Neutrophil (primary cell): ENCODE results near the gene MBTPS1.

Experiments
- H3K27ac ChIP-seq: fragments of 200-600 bp; sonication (generic); 2 replicates; pipeline ENCODE4 v1.5.1; 2016; ENCODE audit warnings: mild to moderate bottlenecking, moderate library complexity
- H3K27me3 ChIP-seq: fragments of 200-600 bp; sonication (generic); 2 replicates; pipeline ENCODE4 v1.6.0; 2016; ENCODE audit warnings: mild to moderate bottlenecking
- H3K36me3 ChIP-seq: fragments of 200-600 bp; sonication (generic); 2 replicates; pipeline ENCODE4 v1.5.1; 2017
- H3K4me1 ChIP-seq, 2 experiments: fragments of 200-600 bp in 1 of 2; sonication (generic) in 1 of 2; 1 replicate in 1 of 2; 2 replicates in 1 of 2; pipeline versions ENCODE4 v1.5.1 to v1.6.1; 2013 to 2016; ENCODE audit warnings: low read depth in 1 of 2, low read length in 1 of 2, mild to moderate bottlenecking in 1 of 2, moderate library complexity in 1 of 2; ENCODE audit not compliant: control insufficient read depth in 1 of 2, insufficient read depth in 1 of 2
- H3K4me3 ChIP-seq, 2 experiments: fragments of 200-600 bp in 1 of 2; sonication (generic) in 1 of 2; 1 replicate in 1 of 2; 2 replicates in 1 of 2; pipeline ENCODE4 v1.5.1; 2013 to 2016; ENCODE audit warnings: low read depth in 1 of 2, low read length in 1 of 2, mild to moderate bottlenecking in 1 of 2, moderate library complexity in 1 of 2
- H3K9me3 ChIP-seq: fragments of 200-600 bp; sonication (generic); 2 replicates; pipeline ENCODE4 v1.5.1; 2016
- TF ChIP-seq, protein P1 (sequence below): fragments of 200-600 bp; sonication (generic); IDR thresholded peaks from 2 replicates; pipeline ENCODE4 v1.5.1; 2016; ENCODE audit warnings: antibody characterized with exemption

MBTPS1 gene

DNA sequence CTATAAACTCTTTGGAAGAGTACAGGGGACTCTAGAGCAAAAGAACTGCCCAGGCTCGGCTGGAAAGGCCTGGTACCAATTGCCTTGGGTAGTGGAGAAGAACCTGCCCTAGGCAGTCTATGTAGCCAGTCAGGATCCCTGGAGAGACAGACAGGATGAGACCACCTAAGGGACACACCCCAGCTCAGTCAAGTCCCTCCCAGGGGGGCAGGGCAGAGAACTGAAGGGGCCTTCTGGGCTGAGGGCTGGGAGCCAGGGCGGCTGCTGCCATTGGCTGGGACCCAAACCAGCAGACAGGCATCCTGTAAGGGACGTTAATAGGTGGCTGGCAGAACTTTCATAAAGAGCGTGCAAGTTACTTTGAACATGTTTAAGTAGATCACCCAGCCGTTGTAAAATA, 61.4 kb downstream of the MBTPS1 start:
- peaks cover 88% of the 10 kb centered on the region for H3K36me3 ChIP-seq
- H3K9me3 ChIP-seq: no peaks in the 10 kb centered on the region
- no peak overlapping the region for H3K4me3 ChIP-seq
- no peaks in the 10 kb centered on the region for H3K27me3 ChIP-seq
- TF ChIP-seq, protein P1, sequence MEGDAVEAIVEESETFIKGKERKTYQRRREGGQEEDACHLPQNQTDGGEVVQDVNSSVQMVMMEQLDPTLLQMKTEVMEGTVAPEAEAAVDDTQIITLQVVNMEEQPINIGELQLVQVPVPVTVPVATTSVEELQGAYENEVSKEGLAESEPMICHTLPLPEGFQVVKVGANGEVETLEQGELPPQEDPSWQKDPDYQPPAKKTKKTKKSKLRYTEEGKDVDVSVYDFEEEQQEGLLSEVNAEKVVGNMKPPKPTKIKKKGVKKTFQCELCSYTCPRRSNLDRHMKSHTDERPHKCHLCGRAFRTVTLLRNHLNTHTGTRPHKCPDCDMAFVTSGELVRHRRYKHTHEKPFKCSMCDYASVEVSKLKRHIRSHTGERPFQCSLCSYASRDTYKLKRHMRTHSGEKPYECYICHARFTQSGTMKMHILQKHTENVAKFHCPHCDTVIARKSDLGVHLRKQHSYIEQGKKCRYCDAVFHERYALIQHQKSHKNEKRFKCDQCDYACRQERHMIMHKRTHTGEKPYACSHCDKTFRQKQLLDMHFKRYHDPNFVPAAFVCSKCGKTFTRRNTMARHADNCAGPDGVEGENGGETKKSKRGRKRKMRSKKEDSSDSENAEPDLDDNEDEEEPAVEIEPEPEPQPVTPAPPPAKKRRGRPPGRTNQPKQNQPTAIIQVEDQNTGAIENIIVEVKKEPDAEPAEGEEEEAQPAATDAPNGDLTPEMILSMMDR: no peak
- no peaks in the 10 kb centered on the region for H3K4me1 ChIP-seq
- H3K27ac ChIP-seq: no peak overlapping the region

DNA sequence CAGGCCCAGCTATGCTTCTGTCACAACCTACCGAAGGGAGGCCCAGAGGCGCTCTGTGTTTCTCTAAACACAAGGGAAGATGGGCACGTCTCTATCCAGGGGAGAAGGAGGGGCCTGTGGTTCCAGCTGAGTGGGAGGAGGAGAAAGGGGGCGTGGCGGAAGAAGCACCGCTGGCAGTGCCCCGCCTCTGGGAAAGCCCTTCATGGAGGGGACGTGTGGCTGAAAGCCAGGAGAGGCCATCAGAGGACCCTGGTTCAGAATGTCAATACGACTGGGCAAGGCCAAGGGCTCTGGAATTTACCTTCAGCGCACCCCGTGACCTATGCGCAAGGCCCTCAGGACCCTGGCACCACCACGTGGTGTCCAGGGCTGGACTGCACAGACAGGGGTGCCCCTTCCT, 61.8 kb downstream of the MBTPS1 start:
- no peaks in the 10 kb centered on the region for H3K27me3 ChIP-seq
- TF ChIP-seq, protein P1: no peak
- H3K36me3 ChIP-seq: peaks cover 88% of the 10 kb centered on the region
- H3K9me3 ChIP-seq: no peaks in the 10 kb centered on the region
- no peak overlapping the region for H3K27ac ChIP-seq
- no peaks in the 10 kb centered on the region for H3K4me1 ChIP-seq
- H3K4me3 ChIP-seq: no peak overlapping the region

DNA sequence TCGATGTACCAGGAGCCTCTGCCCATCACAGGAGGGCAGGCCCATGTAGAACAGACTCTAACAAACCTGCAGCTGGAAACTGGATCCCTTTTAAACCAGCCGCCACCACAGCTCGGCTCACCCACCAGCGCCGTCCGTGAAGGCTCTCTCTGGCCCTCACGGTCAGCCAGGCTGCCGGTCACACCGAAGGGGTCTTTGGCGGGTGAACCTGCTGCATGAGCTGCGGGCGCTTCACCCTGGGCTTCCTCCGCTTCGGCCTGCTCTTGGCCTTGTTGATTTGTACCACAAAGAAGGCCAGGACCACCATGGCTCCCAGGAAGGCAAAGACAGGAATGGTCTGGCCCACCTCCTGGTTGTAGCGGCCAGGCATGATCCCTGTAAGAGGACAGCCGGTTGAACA, 62.5 kb downstream of the MBTPS1 start:
- no peaks in the 10 kb centered on the region for H3K4me1 ChIP-seq
- no peak overlapping the region for H3K4me3 ChIP-seq
- peaks cover 88% of the 10 kb centered on the region for H3K36me3 ChIP-seq
- H3K9me3 ChIP-seq: no peaks in the 10 kb centered on the region
- no peak overlapping the region for H3K27ac ChIP-seq
- H3K27me3 ChIP-seq: no peaks in the 10 kb centered on the region
- TF ChIP-seq, protein P1: no peak

DNA sequence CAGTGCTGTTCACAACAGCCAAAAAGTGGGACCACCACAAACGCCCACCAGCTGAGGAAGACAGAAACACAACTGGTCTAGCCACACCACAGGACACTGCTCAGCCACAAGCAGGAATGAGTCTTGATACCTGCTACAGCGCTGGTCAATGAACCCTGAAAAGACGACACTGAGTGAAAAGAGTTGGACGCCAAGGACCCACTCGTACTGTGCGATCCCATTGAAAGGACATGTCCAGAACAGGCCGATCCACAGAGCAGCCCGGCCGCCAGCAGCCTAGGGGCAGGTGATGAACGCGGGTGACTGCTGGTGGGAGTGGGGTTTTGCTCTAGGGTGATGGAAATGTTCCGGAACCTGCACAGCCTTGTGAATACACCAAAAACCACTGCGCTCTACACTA, 63.5 kb downstream of the MBTPS1 start:
- no peak overlapping the region for H3K4me3 ChIP-seq
- no peaks in the 10 kb centered on the region for H3K27me3 ChIP-seq
- peaks cover 87% of the 10 kb centered on the region for H3K36me3 ChIP-seq
- TF ChIP-seq, protein P1: no peak
- no peak overlapping the region for H3K27ac ChIP-seq
- no peaks in the 10 kb centered on the region for H3K9me3 ChIP-seq
- no peaks in the 10 kb centered on the region for H3K4me1 ChIP-seq

DNA sequence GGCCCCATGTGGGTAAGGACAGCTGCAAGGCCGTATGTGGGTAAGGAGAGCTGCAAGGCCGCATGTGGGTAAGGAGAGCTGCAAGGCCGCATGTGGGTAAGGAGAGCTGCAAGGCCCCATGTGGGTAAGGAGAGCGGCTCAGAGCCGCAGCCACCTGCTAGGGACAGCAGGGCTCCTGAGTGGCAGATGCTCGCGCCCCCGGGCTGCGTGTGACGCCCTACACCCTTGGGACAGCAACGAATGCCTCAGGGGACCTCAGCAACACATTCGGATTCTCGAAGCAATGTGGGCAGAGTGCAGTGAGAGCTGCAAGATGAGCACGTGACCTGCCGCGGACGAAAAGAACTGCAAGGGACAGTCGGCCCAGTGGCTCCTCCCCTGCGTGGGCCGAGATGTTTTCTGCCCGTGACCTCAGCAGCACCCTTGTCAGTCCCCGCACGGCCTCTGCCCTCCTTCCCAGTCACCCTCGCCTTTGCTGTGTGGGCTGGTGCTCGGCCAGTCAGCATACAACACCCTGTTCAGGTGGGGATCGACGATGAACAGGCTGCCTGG, 64.6 kb downstream of the MBTPS1 start:
- Histone ChIP-seq H3K27ac (no peak overlapping the region), H3K4me3 (no peak overlapping the region), H3K36me3 (peaks cover 76% of the 10 kb centered on the region), H3K4me1 (no peaks in the 10 kb centered on the region), H3K27me3 (no peaks in the 10 kb centered on the region), H3K9me3 (no peaks in the 10 kb centered on the region)
- TF ChIP-seq, protein P1: no peak

DNA sequence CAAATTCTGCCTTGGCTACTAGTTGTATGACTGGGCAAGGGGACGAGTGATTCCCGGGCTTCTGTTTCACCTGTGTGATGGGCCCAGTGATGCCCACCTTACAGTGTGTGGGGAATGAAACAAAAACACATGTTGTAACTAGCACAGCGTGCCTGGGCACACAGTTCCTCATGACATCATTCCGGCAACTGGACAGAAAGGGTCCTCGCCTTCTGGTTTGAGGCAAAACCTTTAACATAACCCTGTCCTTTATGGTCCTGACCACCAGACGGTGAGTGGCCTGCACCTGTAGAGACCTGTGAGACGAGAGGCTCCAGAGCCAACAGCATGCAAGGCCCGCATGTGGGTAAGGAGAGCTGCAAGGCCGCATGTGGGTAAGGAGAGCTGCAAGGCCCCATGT, 66.4 kb downstream of the MBTPS1 start:
- Histone ChIP-seq H3K4me3 (no peak overlapping the region), H3K27ac (no peak overlapping the region)

More for the DNA sequence above, 66.4 kb downstream of the MBTPS1 start:
- TF ChIP-seq, protein P1: no peak
- Histone ChIP-seq H3K27me3 (peaks cover 4% of the 10 kb centered on the region), H3K4me1 (no peaks in the 10 kb centered on the region), H3K9me3 (no peaks in the 10 kb centered on the region), H3K36me3 (peaks cover 58% of the 10 kb centered on the region)
